Astrocyte (in vitro differentiated cells and primary cell): ENCODE measurements around the gene PDK2.

Experiments used
- EZH2 ChIP-seq: IDR thresholded peaks from 2 replicates; pipeline ENCODE4 v1.6.1; 2012; ENCODE audit warnings: mild to moderate bottlenecking, low read length, inconsistent platforms; ENCODE audit not compliant: insufficient read depth
- TF ChIP-seq, protein P1 (sequence below): IDR thresholded peaks from 2 replicates; pipeline ENCODE4 v1.5.1; 2011; ENCODE audit warnings: low read depth, mild to moderate bottlenecking, inconsistent platforms, low read length, moderate library complexity; ENCODE audit not compliant: insufficient read depth

DNA sequence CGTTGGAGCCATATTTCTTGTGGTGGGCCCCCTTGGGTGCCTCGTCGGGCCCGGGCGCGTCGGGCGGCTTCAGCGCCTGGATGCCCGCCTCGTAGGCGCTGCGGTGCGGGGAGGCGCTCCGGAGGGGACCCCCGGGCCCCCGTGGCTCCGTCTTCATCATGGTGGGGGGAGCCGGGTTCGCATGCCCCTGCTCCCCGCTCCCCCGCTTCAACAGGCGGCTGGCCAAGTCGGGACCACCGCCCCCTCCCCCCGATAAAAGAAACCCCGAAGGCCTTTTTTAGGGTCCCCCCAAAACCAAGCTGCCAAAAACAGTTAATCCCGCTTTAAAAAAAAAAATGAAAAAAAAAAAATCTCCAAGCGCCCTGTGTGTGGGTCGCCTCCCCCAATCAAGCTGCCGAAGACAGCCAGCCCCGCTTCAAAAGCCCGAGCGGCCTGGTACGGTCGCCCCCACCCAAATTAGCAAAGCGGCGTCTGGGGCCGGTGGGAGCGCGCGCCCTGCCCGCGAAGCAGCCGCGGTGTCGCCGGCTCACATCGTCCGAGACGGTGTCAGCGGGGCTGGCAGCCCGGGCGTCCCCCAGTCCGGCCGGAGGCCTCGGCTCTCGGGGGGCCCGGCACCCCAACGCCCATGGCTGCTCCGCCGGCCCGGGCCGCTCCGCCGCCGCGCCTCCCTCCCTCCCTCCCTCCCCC, 55.3 kb downstream of the PDK2 start, which contains the start of gene PPP1R9B:
- TF ChIP-seq, protein P1, sequence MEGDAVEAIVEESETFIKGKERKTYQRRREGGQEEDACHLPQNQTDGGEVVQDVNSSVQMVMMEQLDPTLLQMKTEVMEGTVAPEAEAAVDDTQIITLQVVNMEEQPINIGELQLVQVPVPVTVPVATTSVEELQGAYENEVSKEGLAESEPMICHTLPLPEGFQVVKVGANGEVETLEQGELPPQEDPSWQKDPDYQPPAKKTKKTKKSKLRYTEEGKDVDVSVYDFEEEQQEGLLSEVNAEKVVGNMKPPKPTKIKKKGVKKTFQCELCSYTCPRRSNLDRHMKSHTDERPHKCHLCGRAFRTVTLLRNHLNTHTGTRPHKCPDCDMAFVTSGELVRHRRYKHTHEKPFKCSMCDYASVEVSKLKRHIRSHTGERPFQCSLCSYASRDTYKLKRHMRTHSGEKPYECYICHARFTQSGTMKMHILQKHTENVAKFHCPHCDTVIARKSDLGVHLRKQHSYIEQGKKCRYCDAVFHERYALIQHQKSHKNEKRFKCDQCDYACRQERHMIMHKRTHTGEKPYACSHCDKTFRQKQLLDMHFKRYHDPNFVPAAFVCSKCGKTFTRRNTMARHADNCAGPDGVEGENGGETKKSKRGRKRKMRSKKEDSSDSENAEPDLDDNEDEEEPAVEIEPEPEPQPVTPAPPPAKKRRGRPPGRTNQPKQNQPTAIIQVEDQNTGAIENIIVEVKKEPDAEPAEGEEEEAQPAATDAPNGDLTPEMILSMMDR, result no peak
- TF ChIP-seq EZH2, result no peak
